Lower lobe of right lung (tissue), 2 donors: ENCODE measurements around the gene DUSP28. TPM values are rescaled to one million over a fixed set of nuclear protein-coding genes. Genes with fewer than 3 reads are reported as not detected.
A peak's percentile ranks its signal among the peaks of the same experiment; 100 is the strongest.

Experiments
- ATAC-seq, 2 donors: fragments of 200-7000 bp; cut with Tn5 transposase; one replicate each; pipeline ENCODE4 v1.9.1; 2020 to 2022; ENCODE audit warnings: mild to moderate bottlenecking in 2 of 2, moderate library complexity in 2 of 2
- DNase-seq: peaks from one replicate; pipeline ENCODE4 v3.0.0-alpha.2; 2020
- H3K27ac ChIP-seq: fragments of 200-600 bp; one replicate; pipeline ENCODE4 v1.8.0; 2022
- H3K27me3 ChIP-seq: fragments of 200-600 bp; one replicate; pipeline ENCODE4 v1.8.0; 2022; ENCODE audit warnings: low read depth
- H3K36me3 ChIP-seq: fragments of 200-600 bp; one replicate; pipeline ENCODE4 v1.8.0; 2022; ENCODE audit warnings: mild to moderate bottlenecking
- H3K4me1 ChIP-seq: fragments of 200-600 bp; one replicate; pipeline ENCODE4 v1.8.0; 2022
- H3K4me3 ChIP-seq: fragments of 200-600 bp; one replicate; pipeline ENCODE4 v1.8.0; 2022; ENCODE audit warnings: mild to moderate bottlenecking
- H3K9me3 ChIP-seq: fragments of 200-600 bp; one replicate; pipeline ENCODE4 v1.8.0; 2022
- intact Hi-C: fragments of 100-400 bp; cut with DNase I; formaldehyde crosslinking; loops from one replicate; pipeline ENCODE4 v1.11.0; 2022
- total RNA-seq: library from RNA; stranded (reverse); fragmentation: NEBNext Ultra II Directional; extraction: Animal tissue kit (Norgen Biotek cat#: 25700); gene quantifications from one replicate; pipeline ENCODE4 v1.2.1, GENCODE V29; 2021
- TF ChIP-seq, protein P1 (sequence below): fragments of 200-600 bp; IDR thresholded peaks from one replicate; pipeline ENCODE4 v1.8.0; 2022; ENCODE audit warnings: antibody characterized with exemption, mild to moderate bottlenecking
- donor health status: DM: no; HTN: yes; CAD: no; lungs with severe emphysema.

DUSP28 gene
- total RNA-seq, 1 donor from 2014 or later: 5.7 TPM

DNA sequence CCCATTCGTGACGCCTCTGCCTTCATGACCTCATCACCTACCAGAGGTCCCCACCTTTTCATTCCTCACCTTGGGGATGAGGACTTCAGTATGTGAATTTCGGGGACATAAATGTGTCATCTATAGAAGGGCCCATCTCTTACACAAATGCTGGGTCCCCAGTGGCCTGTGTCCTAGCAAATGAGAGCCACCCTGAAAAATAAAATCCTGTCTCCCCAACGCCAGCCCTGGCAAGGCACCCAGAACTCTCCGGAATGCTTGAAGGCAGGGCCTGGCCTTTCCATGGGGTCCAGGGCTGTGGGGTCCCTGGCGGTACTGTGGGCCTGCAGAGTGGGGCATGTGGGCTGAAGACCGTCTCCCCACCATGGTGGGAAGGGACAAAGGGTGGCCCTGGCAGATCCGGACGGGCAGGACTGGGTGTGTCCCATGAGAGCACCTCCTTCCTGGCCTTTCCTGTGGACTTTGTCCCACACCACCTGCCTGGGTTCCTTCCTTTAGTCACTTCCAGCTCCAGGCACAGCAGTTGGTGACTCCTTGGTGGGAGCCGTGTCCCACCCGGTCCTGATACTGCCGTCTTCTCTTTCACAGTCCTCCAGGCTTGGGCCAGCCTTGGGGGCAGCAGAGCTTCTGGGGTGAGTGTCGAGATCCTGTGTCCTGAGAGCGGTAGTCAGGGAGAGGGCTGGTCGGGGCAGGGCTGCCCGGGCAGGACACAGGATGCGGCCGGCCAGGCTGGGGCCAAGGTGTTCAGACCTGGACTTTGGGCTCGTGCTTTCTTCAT, 45.0 kb downstream of the DUSP28 start:
- intact Hi-C loops: no loop called here
- Histone ChIP-seq H3K27ac (no peak overlapping the region), H3K4me3 (no peak overlapping the region), H3K4me1 (peaks cover 10% of the 10 kb centered on the region), H3K27me3 (no peaks in the 10 kb centered on the region), H3K9me3 (no peaks in the 10 kb centered on the region), H3K36me3 (peaks cover 4% of the 10 kb centered on the region)
- TF ChIP-seq, protein P1, sequence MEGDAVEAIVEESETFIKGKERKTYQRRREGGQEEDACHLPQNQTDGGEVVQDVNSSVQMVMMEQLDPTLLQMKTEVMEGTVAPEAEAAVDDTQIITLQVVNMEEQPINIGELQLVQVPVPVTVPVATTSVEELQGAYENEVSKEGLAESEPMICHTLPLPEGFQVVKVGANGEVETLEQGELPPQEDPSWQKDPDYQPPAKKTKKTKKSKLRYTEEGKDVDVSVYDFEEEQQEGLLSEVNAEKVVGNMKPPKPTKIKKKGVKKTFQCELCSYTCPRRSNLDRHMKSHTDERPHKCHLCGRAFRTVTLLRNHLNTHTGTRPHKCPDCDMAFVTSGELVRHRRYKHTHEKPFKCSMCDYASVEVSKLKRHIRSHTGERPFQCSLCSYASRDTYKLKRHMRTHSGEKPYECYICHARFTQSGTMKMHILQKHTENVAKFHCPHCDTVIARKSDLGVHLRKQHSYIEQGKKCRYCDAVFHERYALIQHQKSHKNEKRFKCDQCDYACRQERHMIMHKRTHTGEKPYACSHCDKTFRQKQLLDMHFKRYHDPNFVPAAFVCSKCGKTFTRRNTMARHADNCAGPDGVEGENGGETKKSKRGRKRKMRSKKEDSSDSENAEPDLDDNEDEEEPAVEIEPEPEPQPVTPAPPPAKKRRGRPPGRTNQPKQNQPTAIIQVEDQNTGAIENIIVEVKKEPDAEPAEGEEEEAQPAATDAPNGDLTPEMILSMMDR: no peak
- ATAC-seq (no peak), DNase-seq (peak; percentile 42)

DNA sequence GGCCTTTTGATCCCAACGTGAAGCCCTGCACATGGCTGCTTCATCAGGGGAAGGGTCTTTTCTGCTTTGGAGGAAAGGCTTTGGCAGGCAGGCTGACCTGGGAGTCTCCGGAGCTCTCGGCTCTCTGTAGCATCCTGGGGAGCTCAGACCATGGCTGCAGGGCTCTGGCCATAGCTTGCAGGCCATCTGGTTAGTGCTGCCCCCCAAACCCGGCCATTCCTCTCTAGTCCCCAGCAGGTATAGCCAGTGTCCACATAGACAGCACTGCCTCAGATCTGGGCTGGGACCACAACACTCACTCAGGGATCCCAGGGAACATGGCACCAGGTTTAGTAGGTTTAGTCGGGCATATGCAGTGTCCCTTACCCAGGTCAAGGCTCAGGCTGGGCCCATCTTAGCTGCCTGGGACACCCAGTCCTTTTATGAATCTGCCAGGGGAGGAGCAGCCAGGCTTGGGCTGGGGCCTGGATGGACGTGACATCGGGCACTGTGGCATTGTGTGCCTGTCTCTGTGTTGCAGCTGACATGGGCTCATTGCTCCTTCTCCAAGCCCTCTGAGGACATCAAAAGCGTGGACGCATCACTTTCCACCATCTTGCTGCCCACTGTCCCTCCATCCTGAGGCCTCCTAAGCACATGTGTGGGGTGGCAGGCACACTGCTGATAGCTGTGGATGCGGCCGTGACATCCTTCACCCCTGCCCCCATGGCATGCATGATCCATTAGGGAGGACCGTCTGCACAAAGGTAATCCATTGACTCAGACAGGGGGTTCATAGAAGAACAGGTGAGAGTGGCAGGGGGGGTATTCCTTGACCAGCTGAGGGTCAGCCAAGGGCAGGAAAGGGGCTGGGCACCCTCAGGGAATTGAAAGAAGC, 45.9 kb downstream of the DUSP28 start:
- intact Hi-C loops: no loop called here

DNA sequence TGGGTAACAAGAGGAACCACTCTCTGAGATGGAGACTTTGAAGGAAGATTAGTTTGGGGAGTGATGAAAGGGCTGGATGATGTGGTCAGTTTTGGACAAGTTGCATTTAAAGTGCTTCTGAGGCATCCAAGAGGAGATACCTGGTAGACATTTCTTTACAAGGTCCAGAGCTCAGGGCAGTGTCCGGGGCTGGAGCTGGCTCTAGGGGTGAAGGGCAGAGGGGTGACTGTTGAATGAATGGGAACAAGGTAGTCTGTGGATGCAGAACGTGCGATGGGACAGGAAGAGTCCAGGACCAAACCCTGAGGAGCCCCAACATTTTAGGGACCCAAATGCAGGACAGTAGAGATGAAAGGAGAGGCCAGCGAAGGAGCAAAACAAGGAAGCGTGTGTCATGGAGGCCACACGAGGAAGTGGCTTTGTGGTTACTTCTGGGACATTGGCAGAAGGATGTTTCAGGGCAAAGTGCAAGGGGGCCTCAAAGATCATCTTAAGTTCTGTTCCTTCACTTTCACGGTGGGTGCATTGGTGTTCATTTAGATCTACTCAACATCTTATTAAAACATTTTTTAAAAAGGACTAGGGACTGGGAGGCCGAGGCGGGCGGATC, 51.5 kb downstream of the DUSP28 start:
- ATAC-seq (peak; percentile 79 to 80), DNase-seq (peak; percentile 49)
- intact Hi-C loops: no loop called here
- Histone ChIP-seq H3K4me1 (peaks cover 16% of the 10 kb centered on the region), H3K27ac (no peak overlapping the region), H3K9me3 (no peaks in the 10 kb centered on the region), H3K4me3 (no peak overlapping the region), H3K27me3 (no peaks in the 10 kb centered on the region), H3K36me3 (no peaks in the 10 kb centered on the region)
- TF ChIP-seq, protein P1: no peak

More for the DNA sequence above, 45.9 kb downstream of the DUSP28 start:
- peak; percentile 33 for DNase-seq
- Histone ChIP-seq H3K4me3 (no peak overlapping the region), H3K4me1 (peaks cover 10% of the 10 kb centered on the region), H3K9me3 (no peaks in the 10 kb centered on the region), H3K27me3 (no peaks in the 10 kb centered on the region), H3K36me3 (no peaks in the 10 kb centered on the region), H3K27ac (no peak overlapping the region)
- TF ChIP-seq, protein P1: no peak
- ATAC-seq: no peak

Other genes with a start within 250 kb of the DUSP28 start
- gene GPC1, start 124.7 kb upstream of the DUSP28 start, total RNA-seq: 14.7 TPM
- gene ANKMY1, start 2.4 kb upstream of the DUSP28 start, total RNA-seq: 29.3 TPM
- gene RNPEPL1, start 8.1 kb downstream of the DUSP28 start, total RNA-seq: 102 TPM
- gene CAPN10, start 26.4 kb downstream of the DUSP28 start, total RNA-seq: 37.2 TPM
- gene GPR35, start 65.1 kb downstream of the DUSP28 start, total RNA-seq: 4.7 TPM
- gene AQP12B, start 122.5 kb downstream of the DUSP28 start, total RNA-seq: not detected
- not detected for gene AQP12A, start 131.5 kb downstream of the DUSP28 start, total RNA-seq